Stimulated activated CD4-positive, alpha-beta T cell treated with anti-CD3 and anti-CD28 coated beads, Interleukin-1b, Interleukin-23, amount 100 ng/mL, for 48 hours (primary cell): ENCODE measurements around the gene INPP4B.
"Not testable (repeated sequence)": the region's sequence is repeated elsewhere in the genome, so short reads cannot be mapped to it uniquely, and the experiment has no call there.

Experiments
- DNase-seq: peaks from one replicate; pipeline ENCODE4 v3.0.0-alpha.2; 2020

The INPP4B gene

DNA sequence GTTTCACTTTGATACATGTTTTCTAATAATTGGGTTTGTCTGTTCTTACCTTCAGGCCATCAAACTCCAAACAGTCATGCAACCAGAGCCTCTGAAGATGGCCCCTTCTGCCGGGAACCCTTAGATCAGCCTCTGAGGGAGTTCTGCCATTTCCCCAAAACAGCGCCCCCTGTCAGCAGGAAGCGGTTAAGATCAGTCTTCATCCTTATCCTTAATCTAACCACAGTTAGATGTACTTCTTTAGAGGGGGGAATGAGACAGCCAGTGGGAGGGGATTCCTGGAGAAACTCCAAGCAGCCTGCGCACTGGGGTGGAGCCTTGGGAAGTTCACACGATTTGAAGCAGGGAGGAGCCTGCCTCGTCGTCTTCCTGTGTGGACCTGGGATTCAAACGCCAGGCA lies 185.4 kb downstream of the INPP4B start:
- no peak for DNase-seq

DNA sequence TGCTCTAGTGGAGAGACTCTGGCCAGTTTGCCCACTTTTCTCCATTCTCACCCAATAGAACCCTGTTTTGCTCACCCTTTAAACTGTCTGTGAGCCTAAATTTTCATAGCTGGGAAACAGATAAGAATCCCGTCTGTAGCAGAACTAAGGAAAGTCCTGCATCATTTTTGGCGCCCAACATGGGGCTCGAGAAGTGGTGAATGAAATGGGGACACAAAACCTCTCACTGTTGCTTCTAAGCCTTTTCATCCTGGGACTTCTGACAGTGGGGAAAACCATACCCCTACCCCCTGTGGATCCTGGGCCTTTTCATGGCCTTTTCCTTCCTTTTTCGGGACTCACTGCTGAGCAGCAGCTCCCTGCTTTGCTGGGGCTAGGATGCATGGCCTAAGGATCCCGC lies 189.9 kb downstream of the INPP4B start:
- peak; percentile 6 for DNase-seq

GRCh38 chr4:142648378-142648777 lies 197.7 kb downstream of the INPP4B start:
- no peak for DNase-seq

- DNase-seq: no peak
Observed at GRCh38 chr4:142645475-142646108, 200.5 kb downstream of the INPP4B start.

GRCh38 chr4:142644628-142645027 lies 201.5 kb downstream of the INPP4B start:
- not testable (repeated sequence) for DNase-seq

GRCh38 chr4:142637614-142638013 lies 208.5 kb downstream of the INPP4B start:
- DNase-seq: no peak

GRCh38 chr4:142631836-142632235 lies 214.3 kb downstream of the INPP4B start:
- DNase-seq: no peak

DNA sequence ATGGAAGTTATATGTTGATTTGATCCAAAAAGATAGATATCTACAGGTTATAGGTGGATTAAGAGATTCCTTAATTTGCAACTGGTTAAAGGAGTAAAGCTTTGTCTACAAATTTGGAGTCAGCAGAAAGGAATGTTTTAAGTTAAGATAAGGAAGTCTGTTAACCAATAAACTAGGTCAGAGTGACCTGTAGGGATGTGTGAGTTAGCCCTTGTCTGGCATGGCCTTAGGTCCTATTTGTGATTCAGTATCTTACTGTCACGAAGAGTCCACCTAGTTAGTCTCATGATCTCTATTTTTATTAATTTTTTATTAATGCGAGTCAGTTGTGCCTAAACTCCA lies 230.8 kb downstream of the INPP4B start:
- no peak for DNase-seq

- DNase-seq: no peak
Observed at GRCh38 chr4:142614621-142615323, 231.3 kb downstream of the INPP4B start.

DNA sequence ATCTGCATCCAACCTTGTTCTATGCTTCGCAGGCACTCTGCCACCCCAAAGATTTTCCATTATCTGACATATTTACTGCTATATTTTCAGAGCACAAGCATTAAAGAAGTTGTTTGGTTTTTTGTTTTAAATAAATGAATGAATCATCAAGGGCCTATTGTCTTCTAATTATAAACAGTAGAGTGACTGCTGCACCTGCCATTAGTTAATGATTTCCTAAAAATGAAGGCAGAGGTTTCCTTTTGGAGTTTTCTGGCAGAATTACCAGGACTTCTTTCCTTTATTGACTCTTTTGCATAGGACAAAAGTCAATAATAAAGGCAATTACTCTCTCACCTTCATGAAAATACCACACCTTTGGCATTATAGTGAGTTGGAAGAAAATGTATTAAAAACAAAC lies 238.1 kb downstream of the INPP4B start:
- DNase-seq: no peak

DNA sequence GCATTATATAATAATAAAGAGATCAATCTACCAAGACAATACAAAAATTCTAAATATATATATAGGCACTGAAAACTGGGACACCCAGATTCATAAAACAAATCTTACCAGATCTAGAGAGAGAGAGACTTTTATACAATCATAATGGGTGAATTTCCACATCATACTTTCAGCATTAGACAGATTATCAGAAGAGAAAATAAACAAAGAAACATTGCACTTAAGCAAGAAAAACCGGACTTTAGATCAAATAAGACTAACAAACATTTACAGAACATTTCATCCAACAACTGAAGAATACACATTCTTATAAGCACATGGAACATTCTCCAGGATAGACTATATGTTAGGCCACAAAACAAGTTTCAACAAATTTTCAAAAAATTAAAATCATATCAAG lies 245.1 kb downstream of the INPP4B start:
- no peak for DNase-seq

GRCh38 chr4:142598132-142598531 lies 248.0 kb downstream of the INPP4B start:
- no peak for DNase-seq

DNA sequence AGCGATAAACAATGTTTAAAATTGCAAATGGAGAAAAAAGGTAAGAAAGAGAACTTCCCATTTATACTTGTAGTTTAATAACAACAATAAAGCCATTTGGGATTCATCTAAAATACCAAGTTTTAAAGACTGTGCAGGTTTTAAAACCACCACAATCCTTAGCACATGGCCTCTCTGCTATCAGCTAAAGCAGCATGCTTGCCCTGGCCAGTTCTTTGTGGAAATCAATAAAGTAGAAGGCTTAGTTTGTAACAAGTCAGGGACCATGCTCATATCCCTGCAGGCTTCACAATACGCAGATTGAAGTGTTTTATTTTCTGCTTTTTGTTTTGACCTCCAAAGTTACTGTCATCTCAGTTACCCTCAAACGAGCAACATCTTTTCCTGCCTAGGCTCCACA lies 249.5 kb downstream of the INPP4B start:
- no peak for DNase-seq

- no peak for DNase-seq
Observed at GRCh38 chr4:142596121-142596520, 250.0 kb downstream of the INPP4B start.

DNA sequence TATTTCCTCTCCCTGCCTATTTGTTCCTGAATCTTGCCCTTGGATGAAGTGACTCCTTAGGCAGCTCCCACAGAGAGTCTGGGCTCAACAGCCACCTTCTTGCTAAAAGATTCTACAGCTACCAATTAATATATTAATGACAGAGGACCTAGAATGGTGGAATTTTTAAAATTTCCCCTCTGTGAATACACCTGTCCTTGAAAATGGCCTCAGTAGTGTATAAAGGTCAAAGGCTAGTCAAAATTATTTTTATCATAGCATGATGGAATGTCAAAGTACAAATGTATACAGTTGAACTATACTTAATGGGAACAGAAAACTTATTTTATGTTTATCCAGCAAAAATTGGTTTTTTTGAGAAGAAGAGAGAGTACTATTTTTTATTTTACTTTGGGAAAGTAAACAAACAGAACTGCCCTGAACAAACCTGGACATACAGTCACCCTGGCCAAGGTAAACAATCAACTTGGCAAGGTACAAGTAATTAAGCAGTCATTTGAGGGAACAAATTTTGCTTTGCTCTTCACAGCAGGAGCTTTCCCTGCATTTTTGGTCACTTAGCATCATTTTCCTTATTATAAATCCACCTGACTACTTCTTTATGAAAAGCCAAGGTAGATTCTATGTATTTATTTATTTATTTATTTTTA lies 250.8 kb downstream of the INPP4B start:
- no peak for DNase-seq

GRCh38 chr4:142585411-142585810 lies 260.7 kb downstream of the INPP4B start:
- no peak for DNase-seq

DNA sequence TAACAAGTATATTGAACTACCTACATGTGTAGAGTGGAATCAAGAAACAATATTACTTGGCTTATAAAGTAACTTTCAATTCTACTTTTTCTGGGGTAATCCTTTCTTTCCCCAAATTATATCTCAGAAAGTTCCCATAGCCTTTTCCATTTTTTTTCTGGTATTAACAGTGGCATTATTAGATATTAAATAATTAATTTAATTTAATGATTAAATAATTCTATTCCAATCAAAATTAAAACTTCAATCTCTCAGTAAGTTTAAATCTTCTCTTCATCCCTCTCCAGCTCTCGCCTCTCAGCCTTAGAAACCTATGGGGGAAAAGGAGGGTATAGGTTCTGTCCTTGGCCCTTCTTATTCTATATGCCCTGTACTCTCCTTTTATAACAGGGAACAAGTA lies 262.4 kb downstream of the INPP4B start:
- no peak for DNase-seq

- DNase-seq: no peak
Observed at GRCh38 chr4:142582340-142582739, 263.8 kb downstream of the INPP4B start.

DNA sequence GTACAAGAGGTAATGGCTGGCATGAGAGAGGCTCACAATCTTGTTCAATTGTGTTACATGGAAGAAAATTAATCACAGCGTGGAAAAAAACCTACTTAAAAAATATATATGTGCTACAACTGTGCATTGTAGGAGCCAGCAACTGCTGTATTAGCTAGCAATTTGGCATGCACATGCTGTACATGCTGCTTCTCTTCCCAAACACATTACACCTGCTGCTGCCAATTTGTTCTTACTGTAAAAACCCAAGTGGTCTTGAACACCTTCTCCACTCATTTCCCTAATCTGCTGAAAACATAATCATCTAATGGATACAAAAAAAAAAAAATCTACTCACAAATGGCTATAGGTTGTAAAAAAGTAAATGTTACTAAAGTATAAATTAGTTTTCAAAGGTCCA lies 264.2 kb downstream of the INPP4B start:
- no peak for DNase-seq

DNA sequence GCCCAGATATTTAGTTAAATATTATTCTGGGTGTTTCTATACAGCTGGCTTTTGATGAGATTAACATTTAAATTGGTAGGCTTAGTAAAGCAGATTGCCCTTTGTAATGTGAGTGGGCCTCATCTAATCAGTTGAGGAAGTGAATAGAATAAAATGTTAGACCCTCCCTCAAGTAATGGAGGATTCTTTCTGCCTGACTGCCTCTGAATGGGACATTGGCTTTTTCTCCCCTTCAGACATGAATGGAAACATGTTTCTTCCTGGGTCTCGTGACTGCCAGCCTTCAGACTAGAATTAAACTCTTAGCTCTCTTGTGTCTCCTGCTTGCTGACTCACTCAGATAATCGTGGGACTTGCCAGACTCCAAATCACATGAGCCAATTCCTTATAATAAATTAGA lies 266.7 kb downstream of the INPP4B start:
- DNase-seq: no peak

GRCh38 chr4:142574306-142574705 lies 271.8 kb downstream of the INPP4B start:
- no peak for DNase-seq

DNA sequence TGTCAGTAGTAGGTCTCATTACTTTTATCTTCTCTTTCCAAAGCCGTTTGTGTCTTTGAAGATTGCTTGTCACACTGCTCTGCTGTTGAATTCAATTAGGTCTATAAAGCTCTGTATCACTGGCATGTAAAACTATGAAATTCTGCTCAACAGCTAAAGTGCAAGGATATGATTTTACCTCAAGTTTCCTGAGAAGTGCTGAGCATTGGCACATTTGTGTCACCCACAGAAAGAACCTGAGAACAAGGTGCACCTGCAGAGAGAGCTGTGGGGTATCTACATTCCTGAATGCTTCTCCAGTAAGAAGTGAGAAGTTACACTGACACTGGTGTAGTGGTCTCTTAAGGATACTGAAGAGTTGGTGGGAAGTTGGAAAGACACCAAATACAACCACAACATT lies 274.0 kb downstream of the INPP4B start:
- DNase-seq: no peak

DNA sequence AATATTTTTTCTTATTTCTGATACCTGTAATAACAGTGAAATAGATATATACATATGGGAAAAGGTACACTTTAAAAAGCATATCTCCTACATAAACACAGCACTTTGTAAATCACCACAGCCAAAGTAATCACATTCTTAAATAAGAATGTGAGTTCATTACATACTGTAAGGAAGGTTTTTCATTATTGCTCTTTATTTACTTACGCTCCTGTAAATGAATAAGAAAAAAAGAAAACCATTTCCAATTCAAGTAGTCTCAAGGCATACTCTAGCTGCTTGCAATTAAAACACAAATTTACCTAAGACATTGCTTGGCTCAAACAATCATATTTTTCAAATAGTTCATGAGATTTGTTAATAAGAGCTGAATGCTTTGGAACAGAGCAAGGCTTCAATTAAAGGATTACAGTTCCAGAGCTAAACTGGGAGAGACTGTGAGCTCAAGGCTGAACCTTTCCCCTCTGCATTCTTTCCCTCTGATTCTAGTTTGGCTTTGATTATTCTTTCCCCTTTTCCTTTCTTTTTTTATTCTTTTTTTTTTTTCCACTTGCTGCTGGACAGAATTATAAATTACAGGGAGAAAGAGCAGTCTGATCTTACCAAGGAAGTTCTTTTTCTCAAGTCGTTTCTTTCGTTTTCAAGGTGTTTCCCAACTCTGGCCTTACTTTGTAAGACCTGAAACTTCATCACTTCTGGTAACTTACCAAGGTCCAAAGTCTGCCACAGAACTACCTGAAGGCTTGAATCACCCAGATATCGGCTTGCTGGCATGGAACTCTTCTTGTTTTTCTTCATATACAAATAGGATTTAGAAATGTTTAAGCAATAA lies 278.3 kb downstream of the INPP4B start:
- no peak for DNase-seq

DNA sequence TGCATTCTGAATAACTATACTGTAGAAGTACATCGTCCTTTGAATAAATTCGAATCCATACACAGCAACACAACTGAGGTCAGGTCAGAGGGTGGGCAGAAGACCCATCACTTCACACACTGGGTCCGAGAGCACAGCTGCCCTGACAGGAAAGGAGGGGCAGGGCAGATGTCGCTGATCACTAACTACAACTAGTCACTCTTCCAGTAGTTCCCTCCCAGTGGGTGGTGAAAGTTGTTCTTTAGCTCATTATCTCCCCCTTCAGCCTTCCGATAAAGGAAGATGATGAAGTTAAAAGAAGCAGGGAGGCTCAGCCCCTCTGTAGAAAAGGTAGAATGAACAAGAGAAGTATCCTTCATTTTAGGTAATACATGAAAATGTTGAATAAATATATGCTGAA lies 278.9 kb downstream of the INPP4B start:
- peak; percentile 64 for DNase-seq
